SK-N-DZ (cell line): ENCODE measurements around the gene ALOXE3.
"Not testable (repeated sequence)": the region's sequence is repeated elsewhere in the genome, so short reads cannot be mapped to it uniquely, and the experiment has no call there.

Experiments used
- DNase-seq: peaks from one replicate; pipeline ENCODE4 v3.0.0-alpha.2; 2015; ENCODE audit warnings: low spot score

ALOXE3 gene

DNA sequence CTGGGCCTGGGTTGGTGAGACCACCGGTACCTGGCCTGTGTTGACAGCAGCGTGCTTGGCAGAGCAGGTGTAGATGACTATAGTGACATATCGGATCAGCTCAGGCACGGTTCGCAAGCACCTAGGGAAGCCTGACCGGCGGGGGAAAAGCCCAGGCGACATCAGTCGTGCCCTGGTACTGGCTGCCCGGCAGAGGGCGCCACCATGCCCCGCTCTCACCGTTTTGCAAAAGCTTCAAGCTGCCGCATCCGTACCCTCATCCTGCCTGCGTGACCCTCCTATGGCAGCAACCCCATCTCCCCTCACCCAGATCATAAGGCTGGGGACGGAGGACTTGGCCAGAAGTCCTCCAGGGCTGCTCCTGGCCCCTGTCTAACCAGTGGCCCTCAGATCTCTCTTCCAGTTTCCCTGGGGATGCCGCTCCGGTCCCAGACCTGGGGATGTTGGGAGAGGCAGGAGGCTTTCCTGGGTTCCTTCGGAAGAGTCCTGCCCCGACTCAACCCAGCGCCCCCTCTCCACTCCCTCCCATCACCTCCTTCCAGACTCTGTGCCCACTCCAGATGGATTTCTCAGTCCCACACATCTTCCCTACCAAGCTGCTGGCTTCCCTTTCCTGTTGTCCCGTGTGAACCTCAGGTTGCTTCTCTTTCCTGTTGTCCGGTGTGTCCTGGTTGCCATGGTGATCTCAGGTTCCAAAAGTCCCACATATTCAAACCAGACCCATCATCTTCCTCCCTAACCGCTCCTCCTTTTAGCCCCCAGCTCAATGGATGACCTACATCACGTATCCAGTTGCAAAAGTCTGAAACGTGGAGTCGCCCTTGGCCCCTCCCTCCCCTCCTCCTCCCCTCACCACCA, 44.5 kb downstream of the ALOXE3 start:
- peak; percentile 62 for DNase-seq

- no peak for DNase-seq
These were observed 45.4 kb downstream of the ALOXE3 start for GRCh38 chr17:8072729-8073461.

GRCh38 chr17:8072341-8072728, 46.0 kb downstream of the ALOXE3 start:
- DNase-seq, result no peak

- DNase-seq, result no peak
These were observed 46.8 kb downstream of the ALOXE3 start for GRCh38 chr17:8071496-8071895.

GRCh38 chr17:8069587-8069860, 48.8 kb downstream of the ALOXE3 start:
- DNase-seq, result no peak

GRCh38 chr17:8068736-8069586, 49.4 kb downstream of the ALOXE3 start:
- DNase-seq, result no peak

- DNase-seq, result no peak
These were observed 50.5 kb downstream of the ALOXE3 start for GRCh38 chr17:8067806-8068205.

GRCh38 chr17:8066841-8067775, 51.2 kb downstream of the ALOXE3 start:
- no peak for DNase-seq

DNA sequence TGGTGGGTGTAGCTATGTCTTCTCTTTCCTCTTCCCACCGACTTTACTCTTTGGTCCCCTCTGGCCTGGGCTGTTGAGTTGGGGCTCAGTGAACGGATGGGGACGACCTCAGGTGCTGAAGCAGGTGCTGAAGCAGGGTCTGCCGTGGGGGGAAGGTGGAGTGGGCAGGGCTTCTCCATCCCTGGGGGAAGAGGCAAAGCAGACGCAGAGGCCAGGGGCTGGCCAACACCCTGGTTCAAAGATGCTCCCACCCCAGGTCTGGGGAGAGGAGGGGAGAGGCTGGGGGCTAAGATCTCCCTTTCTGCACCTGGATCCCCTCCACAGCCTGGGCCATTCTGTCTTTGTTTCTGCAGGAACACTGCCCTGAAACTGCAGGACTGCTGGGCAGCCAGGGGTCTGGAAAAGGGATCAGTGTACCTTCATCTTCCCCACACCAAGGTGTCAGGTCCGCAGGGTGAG, 53.7 kb downstream of the ALOXE3 start:
- DNase-seq, result no peak

DNA sequence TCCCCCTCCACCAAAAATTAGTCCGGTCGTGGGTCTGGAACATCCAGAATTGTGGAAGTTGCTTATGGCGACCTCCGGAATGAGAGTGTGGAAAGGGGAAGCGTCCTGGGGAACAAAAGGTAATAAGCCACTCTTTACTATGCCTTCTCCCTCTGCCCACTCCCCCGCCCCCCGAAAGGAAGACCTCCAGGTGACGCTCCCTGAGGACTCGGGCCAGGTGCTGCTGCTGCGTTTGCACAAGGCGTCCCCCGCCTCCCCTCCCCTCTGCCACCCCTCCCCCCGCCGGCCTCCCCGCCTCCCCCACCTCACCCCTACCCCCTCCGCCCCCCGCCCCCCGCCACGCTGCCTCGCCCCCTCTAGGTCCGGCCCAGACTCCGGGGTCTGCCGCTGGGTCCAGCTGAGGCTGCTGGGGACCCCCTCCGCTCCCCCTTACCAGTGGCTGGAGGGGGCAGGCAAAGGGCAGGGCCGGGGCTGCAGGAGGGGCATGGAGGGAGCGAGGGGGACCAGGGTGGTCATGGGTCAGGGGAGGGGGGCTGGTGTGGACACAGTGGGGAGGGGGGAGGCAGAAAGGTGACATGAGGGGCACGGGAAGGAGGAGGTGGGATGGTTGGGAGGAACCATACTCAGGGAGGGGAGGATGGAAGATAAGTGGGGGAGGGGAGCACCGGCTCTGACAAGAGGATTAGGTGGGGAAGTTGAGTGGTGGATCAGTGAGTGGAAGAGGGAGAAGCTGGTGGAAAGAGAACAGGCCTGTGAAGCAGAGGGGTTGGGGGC, 54.4 kb downstream of the ALOXE3 start:
- no peak for DNase-seq

- no peak for DNase-seq
These were observed 55.4 kb downstream of the ALOXE3 start for GRCh38 chr17:8062807-8063483.

GRCh38 chr17:8062435-8062806, 55.9 kb downstream of the ALOXE3 start:
- DNase-seq, result no peak

- DNase-seq, result not testable (repeated sequence)
These were observed 56.5 kb downstream of the ALOXE3 start for GRCh38 chr17:8061851-8062250.

DNA sequence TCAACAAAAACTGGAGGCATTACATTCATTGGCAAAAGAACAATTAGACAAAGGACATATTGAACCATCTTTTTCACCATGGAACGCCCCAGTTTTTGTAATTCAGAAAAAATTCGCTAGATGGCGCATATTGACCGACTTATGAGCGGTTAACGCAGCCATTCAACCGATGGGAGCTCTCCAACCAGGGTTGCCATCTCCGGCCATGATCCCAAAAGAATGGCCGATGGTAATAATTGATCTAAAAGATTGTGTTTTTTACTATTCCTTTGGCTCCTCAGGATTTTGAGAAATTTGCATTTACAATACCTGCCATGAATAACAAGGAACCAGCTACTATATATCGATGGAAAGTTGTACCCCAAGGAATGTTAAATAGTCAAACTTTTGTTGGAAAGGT, 58.0 kb downstream of the ALOXE3 start:
- DNase-seq, result peak; percentile 75

GRCh38 chr17:8059131-8059530, 59.2 kb downstream of the ALOXE3 start:
- DNase-seq, result no peak

GRCh38 chr17:8057691-8058114, 60.6 kb downstream of the ALOXE3 start:
- DNase-seq, result peak; percentile 81

GRCh38 chr17:8056976-8057625, 61.2 kb downstream of the ALOXE3 start:
- DNase-seq, result no peak

DNA sequence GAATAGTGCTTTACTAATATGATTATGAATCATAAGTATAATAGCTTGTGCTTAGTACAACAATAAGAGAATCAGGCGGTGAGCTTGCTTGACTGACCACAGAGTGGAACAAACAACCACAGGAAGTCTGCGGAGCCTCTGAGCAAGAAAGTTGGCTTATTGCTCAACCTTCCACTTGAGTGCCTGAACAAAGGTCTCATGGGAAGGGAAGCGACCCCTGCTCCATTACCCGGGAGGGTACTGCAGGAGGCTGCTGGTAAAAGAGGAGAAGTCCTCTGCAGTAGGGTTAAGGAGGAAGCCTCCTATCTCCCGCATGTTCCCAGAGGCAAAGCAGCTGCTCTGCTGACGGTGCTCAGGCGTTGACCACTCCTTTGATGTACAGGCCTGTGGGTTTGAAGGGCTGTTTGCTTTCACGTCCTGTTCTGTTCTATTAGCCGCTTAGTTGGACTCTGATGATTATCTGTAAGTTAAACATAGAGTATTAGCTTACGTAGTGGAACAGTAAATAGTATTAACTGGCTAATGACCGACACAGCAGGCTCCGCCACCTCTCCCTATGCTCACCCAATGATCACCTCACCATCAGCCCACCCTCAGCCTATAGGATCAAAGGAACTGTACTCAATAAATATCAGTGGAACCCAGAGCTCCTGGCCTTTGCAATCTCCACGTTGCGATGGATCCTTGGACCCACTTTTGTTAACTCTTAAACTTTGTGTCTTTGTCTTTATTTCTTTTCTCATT, 61.9 kb downstream of the ALOXE3 start:
- DNase-seq, result no peak
